ENCODE measurements around the gene PCSK9.

- TF ChIP-seq CTCF (IDR thresholded peaks at IDR 0.05; ENCODE audit: poor library complexity): no peak
- peak; percentile 11 for TF ChIP-seq EZH2 (IDR thresholded peaks at IDR 0.05; ENCODE audit: borderline replicate concordance)
- no peak for TF ChIP-seq EZH2phosphoT487 (IDR thresholded peaks at IDR 0.05; ENCODE audit: low read depth, severe bottlenecking, unreplicated experiment)
These were observed 960 bp downstream of the PCSK9 start for GRCh38 chr1:55040083-55040932.
